ENCODE measurements around the gene SLC25A26.

SLC25A26 gene

DNA sequence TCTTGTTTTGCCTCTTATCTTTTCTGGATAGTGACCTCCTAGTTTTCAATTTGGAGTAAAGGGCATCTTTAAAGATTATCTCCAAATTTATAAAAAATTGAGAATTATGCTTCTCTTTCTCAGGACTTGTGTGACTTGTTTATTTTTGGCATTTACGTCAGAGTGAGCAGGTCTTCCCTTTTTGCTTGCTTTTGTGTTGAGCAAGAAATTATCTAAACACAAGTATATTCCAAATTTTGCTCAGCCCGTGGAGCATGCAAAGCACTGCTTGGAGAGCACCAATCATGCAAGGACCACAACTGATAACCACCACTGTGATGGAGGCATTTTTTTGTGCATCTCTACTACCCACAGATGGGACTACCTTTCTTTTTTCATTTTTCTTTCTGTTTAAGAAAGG is 7.1 kb downstream of the SLC25A26 start:
- no peak for DNase-seq

DNA sequence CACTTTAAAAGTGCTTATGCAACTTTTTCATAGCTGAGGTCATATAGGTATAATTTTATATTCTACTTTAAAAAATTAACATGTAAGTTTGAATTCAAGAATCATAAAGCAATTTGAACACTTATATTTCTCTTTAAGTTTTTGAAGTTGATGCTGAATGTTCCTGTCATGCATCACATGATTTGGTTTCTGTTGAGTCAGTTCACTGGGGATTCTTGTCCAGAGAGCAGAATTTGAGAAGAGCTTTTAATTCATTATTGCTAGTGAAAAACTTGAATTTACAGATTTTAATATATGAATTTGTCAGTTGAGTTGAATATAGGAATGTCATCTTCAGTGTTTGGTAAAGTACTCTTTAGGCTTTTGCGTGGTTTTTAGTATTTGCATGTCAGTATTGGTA is 7.9 kb downstream of the SLC25A26 start:
- no peak for DNase-seq

DNA sequence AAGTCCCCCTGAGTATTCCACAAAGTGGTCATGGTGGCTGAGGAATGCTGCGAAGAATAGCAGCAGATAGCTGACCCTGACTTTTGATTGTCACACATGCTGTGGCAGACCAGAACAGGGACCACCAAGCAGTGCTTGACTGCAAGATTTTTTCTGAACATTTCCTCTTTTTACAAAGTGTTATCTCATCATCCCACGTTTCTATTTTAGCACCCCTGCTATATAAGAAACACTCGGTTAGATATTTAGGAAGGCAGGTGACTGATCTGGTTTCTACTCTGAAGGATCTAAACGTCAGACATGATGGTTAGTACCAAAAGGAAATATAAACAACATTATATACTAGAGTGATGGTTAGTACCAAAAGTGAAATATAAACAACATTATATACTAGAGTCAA is 9.1 kb downstream of the SLC25A26 start:
- DNase-seq, result no peak

- DNase-seq, result no peak
These were observed 12.2 kb downstream of the SLC25A26 start for GRCh38 chr3:66233033-66233432.

- no peak for DNase-seq
These were observed 15.5 kb downstream of the SLC25A26 start for GRCh38 chr3:66236281-66236680.

DNA sequence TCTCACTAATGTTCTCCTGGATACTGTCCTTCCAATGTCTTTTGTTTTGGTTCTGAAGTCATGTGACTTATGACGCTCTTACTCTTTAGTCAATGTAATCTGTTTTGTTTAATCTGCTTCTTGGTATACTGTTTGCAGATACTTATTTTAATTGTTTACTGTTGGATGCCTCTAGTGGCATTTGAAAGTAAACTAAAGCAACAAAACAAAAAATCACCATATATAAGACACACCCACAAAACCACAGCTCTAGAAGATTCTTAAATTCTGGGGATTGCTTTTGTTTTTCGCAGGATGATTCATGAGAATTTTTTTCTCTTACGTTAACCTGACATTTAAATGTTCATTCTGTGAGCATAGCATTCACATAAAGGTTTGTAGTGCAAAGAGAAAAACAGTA is 16.8 kb downstream of the SLC25A26 start:
- DNase-seq, result no peak

- no peak for DNase-seq
These were observed 18.8 kb downstream of the SLC25A26 start for GRCh38 chr3:66239513-66240123.

GRCh38 chr3:66241466-66241865 is 20.7 kb downstream of the SLC25A26 start:
- DNase-seq, result no peak

DNA sequence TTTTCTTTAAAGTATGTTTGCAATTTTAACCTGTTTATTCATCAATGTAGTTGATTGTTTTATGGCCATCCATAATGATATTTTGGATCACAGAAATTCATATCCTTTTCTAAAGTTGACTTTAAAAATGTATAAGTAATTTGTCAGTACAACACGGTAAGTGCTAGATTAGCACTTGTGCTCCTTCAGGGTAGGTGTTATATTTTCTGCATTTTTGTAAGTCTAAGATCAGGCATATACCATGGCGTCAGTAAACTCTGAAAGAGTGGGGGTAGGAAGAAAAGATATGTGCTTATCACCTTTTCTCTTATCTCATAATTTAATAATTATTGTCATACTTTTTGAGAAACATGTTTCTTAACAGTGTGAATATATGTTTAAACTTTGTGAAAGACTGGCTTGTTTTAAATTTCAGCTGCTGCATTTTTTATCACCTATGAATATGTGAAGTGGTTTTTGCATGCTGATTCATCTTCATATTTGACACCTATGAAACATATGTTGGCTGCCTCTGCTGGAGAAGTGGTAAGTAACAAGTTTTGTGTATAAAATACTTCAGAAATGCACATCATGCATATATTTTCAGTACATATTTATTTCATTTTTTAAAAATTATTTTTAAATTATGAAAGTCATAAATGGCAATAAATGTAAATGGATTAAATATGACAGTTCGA is 22.1 kb downstream of the SLC25A26 start:
- DNase-seq, result no peak

DNA sequence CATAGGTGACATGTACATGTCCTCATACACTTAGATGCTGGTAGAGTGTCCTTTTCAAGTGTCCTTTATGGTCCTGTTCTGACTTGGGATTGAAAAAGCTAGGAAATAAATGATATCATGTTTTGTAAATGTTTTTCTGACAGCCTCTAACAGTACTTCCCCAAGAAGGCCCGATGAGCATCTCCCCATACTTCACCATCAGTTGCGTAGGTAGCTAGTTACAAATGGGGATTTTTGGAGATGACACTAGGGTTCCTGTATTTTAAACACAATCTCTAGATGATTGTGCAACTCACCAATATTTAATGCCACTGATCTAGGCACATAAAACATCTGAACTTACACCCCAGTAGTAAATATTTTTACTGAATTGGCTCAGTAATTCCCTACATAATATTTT is 27.8 kb downstream of the SLC25A26 start:
- no peak for DNase-seq

- no peak for DNase-seq
These were observed 33.2 kb downstream of the SLC25A26 start for GRCh38 chr3:66253790-66254620.

DNA sequence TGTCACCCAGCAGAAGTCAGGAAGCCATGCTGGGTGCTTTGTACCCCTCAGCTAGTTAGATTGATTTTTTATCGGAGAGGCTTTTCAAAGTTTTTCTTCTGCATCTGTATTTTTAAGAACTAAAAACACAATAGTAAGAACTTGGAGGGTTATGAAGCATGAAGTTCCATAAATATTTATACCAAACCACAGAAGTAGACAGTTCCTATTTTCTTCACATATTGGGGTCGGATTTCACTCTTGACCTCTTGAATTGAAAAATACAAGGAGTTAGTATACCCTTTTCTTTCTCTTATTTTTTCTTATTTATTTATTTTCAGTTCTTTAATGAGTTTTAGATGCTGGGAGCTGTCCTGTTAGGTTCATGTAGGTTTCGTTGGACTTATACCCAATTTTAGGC is 35.1 kb downstream of the SLC25A26 start:
- no peak for DNase-seq

DNA sequence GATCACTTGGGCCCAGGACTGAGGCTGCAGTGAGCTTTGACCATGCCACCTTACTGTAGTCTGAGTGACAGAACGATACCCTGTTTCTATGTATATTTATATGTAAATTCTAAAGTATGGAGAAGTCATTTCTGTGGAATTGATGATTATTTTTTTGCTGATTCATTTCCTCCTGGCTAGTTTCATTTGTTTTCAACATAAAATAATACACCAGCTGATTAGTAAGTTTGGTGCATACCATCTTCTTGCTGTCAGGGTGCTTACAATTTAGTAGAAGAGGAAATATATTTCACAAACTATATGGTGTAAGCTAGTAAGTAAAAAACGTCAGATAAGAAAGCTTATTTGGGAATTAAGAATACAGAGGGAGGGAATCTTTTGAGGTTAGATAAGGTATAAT is 36.0 kb downstream of the SLC25A26 start:
- no peak for DNase-seq

DNA sequence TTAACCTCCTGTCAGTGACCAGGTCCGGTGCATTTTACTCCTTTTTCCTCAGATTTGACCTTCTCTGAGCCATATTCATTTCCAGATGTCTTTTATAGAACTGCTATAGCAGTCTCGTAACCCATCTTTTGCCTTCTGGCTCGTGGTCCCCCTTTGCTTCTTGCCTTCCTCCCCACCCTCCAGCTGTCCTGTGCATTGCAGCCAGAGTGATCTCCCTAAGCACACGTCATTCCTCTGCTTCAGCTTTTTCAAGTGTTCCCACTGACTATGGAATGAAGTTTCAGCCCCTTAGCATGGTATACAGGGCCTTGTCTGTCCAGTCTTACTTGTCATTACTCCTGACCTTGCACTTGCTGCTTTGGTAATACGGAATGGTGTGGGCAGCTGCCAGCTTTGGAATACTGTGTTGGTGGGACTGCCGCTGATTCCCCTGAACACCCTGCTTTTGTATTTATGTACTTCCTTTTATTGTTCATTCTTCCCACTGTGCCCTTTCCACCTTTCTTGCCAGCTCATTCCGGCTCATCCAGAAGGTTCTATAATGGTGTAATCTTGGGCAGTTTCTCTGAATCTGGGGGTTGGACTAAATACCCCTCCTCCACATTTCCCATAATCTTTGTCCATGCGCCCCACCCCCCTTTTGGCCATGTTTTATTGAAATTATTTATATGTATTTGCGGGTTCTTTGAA is 38.9 kb downstream of the SLC25A26 start:
- DNase-seq, result no peak

- DNase-seq, result no peak
These were observed 39.6 kb downstream of the SLC25A26 start for GRCh38 chr3:66260431-66260830.

GRCh38 chr3:66261355-66261754 is 40.6 kb downstream of the SLC25A26 start:
- no peak for DNase-seq

- DNase-seq, result no peak
These were observed 44.8 kb downstream of the SLC25A26 start for GRCh38 chr3:66265649-66266048.

- DNase-seq, result no peak
These were observed 45.8 kb downstream of the SLC25A26 start for GRCh38 chr3:66266551-66266950.

DNA sequence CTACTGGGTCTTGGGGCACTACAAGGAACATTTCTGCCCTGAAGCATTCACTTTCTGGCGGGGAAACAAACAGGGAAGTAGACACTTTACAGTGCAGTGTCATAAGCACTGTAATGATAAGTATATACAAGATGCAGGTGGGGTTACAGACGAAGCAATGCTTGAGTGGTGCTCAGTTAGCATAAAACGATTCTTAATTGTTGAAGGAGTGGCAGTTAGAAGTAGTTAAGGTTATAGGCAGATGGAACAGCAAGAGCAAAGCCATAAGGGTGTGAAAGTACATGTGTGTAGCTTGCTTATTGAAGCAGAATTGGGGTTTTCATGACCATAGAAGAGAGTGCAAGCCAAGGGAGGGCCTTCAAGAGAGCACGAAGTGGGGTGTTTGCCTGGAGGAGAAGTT is 46.2 kb downstream of the SLC25A26 start:
- DNase-seq, result no peak

DNA sequence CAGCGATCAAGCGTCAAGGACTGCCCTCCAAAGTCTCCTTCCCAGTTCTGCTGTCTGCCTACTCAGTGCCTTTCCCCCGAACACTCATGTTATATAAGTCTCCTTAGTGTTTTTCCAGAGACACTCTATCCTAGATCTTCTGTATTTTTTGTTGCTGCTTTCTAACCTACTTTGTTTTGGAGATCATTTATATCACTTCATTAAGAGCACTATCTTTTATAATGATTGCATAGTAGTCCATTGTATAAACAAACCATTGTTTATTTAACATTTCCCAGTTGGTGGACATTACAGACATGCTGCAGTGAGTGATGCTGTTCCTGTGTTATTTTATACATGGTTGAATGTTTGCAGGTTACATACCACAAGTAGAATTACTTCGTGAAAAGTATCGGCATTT is 47.1 kb downstream of the SLC25A26 start:
- no peak for DNase-seq

DNA sequence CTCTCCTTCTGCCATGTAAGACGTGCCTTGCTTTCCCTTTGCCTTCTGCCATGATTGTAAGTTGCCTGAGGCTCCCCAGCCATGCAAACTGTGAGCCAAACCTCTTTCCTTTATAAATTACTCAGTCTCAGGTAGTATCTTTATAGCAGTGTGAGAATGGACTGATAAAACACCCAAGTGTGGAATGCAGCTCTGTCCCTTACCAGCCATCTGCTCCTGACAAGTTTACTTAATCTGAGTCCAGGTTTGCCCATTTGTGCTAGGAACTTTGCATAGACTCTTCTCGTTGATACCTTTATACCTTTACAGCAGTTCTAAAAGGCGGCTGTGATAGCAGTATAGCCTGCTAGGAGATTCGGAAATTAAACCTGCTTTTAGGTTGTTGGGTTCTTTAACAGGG is 48.1 kb downstream of the SLC25A26 start:
- DNase-seq, result no peak

- no peak for DNase-seq
These were observed 48.6 kb downstream of the SLC25A26 start for GRCh38 chr3:66269411-66269810.

- DNase-seq, result no peak
These were observed 49.5 kb downstream of the SLC25A26 start for GRCh38 chr3:66270288-66270687.

DNA sequence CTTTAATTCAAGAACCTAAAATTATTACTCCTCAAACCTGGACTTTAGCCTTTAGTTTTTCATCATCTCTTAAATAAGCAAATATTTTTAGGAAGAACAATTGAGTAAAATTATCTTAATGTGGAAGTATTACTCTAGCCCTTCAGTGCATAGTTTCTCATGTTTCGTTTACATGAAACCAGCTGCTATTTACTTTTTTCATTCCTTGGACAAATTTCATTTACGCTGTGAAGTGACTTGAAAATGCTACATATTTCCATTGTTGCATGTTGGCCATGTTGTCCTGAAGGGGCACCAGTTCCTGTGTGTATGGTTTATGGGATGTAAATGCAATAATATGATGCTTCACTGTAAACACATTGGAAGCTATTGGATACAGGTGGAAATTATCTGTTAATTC is 49.9 kb downstream of the SLC25A26 start:
- no peak for DNase-seq
